ENCODE data around the gene PIK3R4. TPM values are rescaled to one million over a fixed set of nuclear protein-coding genes. Genes with fewer than 3 reads are reported as not detected.

The PIK3R4 gene
- total RNA-seq, 2 donors from 2014 or later, result 17.4 to 23.9 TPM

DNA sequence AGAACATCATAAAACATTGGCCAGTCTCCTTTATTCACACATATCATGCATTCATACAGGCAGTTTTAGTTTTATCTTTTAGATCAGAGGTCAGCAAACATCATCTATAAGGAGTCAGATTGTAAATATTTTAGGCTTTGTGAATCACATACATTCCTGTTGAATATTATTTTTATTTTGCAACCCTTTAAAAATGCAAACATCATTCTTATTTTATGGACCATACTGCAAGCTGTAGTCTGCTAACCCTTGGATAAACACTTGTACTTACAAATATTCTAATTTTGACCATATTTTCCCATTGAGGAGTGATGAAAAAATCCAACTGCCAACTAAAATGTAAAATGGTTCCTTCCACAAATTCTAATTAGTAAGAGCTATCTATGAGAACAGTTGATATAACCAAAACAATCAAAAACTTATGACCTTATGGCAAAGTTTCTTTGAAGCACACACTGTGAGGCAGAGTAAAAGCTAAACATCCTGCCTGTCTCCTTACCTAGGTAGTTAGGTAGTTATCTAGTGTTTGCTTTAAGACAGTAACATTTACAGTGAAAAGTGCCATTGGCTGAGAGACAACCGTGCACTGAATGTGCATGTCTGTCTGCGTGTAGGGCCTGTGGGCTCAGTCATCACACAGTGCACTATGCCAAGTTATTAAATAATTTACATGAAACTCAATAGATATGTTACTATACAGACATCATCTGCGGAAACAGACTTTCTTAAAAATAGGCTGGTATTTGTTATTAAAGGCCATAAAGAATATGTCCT is 57.7 kb downstream of the PIK3R4 start:
- H3K4me3 Mint-ChIP-seq, result no peak overlapping the region

DNA sequence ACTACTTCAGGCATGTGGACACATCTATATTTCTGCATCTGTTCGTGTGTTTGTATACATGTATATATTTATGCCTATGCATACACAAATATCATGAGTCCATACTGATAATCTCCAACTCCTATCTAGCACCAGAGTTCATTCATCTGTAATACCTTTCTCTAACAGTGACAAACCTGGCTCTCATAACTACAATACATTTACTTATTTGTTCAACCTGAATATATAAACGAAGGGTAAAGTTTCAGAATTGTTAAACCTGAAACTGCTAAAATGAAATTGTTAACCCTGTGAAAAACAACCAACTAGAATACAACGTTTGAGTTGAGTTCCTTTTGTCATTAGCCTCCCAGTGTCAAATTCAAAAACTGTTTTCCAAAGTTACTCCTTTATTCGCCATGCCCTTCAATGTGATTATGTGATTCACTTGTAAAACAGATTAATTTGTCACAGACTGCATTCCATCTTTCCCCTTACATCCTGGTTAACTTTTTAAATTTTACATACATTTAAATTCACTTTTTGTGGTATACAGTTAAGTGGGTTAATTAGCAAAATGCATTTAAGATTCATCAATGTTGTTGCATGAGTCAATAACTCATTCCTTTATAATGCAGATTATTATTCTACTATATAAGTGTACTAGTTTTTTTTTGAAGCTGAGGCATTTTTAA is 58.5 kb downstream of the PIK3R4 start:
- Mint-ChIP-seq H3K27ac (no peak overlapping the region), H3K27me3 (no peaks in the 10 kb centered on the region), H3K9me3 (no peaks in the 10 kb centered on the region), H3K36me3 (ENCODE audit: low read depth) (peaks cover 83% of the 10 kb centered on the region), H3K4me3 (no peak overlapping the region), H3K4me1 (peaks cover 4% of the 10 kb centered on the region)
- ATAC-seq (replicated peaks), result peak; percentile 37

More for the DNA sequence above, 57.7 kb downstream of the PIK3R4 start:
- H3K36me3 Mint-ChIP-seq (ENCODE audit: low read depth), result peaks cover 79% of the 10 kb centered on the region
- ATAC-seq (replicated peaks), result no peak
- H3K4me1 Mint-ChIP-seq, result peaks cover 4% of the 10 kb centered on the region
- H3K27ac Mint-ChIP-seq, result no peak overlapping the region
- H3K9me3 Mint-ChIP-seq, result no peaks in the 10 kb centered on the region
- H3K27me3 Mint-ChIP-seq, result no peaks in the 10 kb centered on the region

DNA sequence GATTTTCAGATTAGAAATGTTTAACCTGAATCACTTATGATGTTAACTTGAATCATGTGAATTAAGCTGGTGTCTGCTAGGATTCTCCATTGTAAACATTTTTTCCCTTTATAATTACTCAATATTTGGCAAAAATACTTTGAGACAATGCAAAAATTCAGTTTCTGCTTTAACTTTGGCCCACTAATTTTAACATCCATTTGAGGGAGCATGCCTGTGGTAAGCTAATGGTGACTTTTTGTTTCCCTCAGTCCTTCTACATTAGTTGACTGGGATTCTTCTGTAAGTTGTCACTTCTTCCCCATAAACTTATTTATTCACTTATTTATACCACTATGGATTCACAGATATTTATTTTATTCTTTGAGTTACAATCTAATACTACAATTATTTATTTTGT is 59.3 kb downstream of the PIK3R4 start:
- no peaks in the 10 kb centered on the region for H3K9me3 Mint-ChIP-seq
- H3K4me1 Mint-ChIP-seq, result no peaks in the 10 kb centered on the region
- no peak for ATAC-seq (replicated peaks)
- no peak overlapping the region for H3K4me3 Mint-ChIP-seq
- H3K27ac Mint-ChIP-seq, result no peak overlapping the region
- H3K27me3 Mint-ChIP-seq, result no peaks in the 10 kb centered on the region
- peaks cover 91% of the 10 kb centered on the region for H3K36me3 Mint-ChIP-seq (ENCODE audit: low read depth)

DNA sequence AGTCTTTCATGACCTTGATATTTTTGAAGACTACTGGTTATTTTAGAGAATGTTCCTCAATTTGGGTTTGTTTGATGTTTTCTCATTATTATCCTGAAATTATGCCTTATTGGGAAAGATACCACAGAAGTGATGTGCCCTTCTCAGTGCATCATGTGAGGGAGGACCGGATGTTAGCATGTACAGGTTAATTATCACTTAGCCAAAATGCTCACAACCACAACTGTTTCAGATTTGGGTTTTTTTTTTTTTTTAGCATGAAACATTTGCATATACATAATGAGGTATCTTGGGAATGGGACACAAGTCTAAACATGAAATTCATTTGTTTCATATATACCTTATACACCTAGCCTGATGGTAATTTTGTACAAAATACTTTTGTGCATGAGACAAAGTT is 59.8 kb downstream of the PIK3R4 start:
- Mint-ChIP-seq H3K4me3 (no peak overlapping the region), H3K4me1 (no peaks in the 10 kb centered on the region), H3K27ac (no peak overlapping the region), H3K36me3 (ENCODE audit: low read depth) (peaks cover 96% of the 10 kb centered on the region), H3K9me3 (no peaks in the 10 kb centered on the region), H3K27me3 (no peaks in the 10 kb centered on the region)
- ATAC-seq (replicated peaks), result no peak

DNA sequence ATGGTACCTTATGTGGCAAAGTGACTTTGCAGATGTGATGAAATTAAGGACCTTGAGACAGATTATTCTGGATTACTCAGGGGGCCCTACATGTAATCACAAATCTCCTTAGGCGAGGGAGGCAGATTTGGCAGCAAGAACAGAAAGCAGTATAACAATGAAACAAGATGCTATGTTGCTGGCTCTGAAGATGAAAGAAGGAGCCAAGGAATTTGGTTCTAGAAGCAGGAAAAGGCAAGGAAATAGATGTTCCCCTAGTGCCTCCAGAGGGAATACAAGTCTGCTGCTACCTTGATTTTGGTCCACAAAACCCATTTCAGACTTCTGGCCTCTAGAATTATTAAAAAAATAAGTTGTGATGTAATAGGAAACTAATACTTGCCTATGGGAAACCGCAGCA is 64.5 kb downstream of the PIK3R4 start:
- Mint-ChIP-seq H3K36me3 (ENCODE audit: low read depth) (peaks cover 96% of the 10 kb centered on the region), H3K4me1 (no peaks in the 10 kb centered on the region), H3K27me3 (no peaks in the 10 kb centered on the region), H3K9me3 (no peaks in the 10 kb centered on the region), H3K27ac (no peak overlapping the region), H3K4me3 (no peak overlapping the region)
- ATAC-seq (replicated peaks), result no peak

DNA sequence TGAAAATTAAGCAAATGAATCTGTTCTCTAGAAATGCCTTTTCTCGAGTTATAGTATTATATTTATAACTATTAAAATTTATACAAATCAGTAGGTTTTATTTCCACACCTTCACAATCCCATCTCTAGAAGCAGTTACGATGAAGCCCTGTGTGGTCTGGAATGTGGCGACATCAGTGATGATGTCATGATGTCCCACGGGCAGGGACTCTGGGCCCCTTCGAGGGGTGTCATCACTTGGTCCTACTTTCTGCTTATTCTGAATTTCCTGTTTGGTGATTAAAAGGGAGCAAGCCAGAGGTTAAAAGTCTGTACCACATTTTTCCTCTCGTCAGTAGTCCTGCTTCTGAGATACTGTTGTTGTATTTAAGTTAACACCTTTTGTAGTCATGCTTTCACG is 67.4 kb downstream of the PIK3R4 start:
- H3K27me3 Mint-ChIP-seq, result no peaks in the 10 kb centered on the region
- H3K36me3 Mint-ChIP-seq (ENCODE audit: low read depth), result peaks cover 94% of the 10 kb centered on the region
- H3K9me3 Mint-ChIP-seq, result no peaks in the 10 kb centered on the region
- H3K4me3 Mint-ChIP-seq, result no peak overlapping the region
- no peak overlapping the region for H3K27ac Mint-ChIP-seq
- ATAC-seq (replicated peaks), result no peak
- H3K4me1 Mint-ChIP-seq, result no peaks in the 10 kb centered on the region

DNA sequence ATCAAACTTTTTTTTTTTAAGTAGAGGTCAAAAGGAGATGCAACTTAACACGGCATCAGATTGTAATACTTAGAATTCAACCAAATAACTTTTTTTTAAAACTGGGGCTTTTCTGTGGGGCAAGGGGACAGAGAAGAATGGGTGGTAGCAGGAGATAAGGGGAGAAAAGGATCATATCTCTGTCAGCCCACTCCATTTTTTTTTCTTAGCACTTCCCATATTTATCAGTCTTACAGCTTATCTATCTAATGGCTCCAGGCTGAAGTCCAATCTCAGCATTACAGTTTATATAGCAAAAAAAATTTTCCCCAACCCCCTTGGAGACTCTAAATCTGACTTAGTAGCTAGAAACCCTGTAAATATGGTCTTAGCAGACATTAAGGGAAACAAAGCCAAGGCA is 69.3 kb downstream of the PIK3R4 start:
- Mint-ChIP-seq H3K4me3 (no peak overlapping the region), H3K27ac (no peak overlapping the region), H3K36me3 (ENCODE audit: low read depth) (peaks cover 81% of the 10 kb centered on the region), H3K4me1 (no peaks in the 10 kb centered on the region), H3K27me3 (no peaks in the 10 kb centered on the region), H3K9me3 (no peaks in the 10 kb centered on the region)
- no peak for ATAC-seq (replicated peaks)

DNA sequence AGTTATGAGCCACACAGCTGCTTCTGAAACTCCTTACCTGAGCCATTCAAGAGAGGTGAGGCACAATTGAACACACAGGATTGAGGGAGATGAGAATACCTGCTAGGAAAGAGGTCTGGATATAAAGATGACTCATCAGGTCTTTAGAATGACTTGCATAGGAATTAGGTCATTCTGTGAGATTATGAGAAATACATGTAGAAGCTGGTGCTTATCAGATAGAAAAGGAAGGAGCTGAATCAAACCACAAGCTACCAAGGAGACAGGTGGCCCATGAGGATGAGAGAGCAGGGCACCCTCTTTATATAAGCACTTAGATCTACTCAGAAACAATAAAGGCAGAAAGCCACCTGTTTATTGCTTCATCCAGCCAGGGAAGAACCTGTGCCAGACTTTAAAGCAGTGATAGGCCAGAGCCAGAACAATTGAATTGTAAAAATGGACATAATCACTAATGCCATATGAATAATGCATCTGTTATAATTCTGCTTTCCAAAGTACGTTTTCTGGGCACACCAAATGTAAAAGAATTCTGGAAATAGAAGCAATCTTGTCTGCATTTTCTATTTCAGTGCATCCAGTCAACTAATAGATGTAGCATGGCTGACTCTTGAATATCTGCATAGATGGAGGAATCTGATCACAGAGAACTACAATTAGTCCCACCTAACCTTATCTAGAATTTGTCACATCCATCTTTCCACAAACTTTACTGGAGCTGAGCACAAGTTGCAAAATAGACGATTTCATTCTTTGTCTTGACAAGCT is 74.9 kb downstream of the PIK3R4 start:
- Mint-ChIP-seq H3K4me1 (no peaks in the 10 kb centered on the region), H3K27me3 (no peaks in the 10 kb centered on the region), H3K36me3 (ENCODE audit: low read depth) (peaks cover 35% of the 10 kb centered on the region), H3K27ac (no peak overlapping the region), H3K4me3 (no peak overlapping the region), H3K9me3 (no peaks in the 10 kb centered on the region)
- peak; percentile 42 for ATAC-seq (replicated peaks)

DNA sequence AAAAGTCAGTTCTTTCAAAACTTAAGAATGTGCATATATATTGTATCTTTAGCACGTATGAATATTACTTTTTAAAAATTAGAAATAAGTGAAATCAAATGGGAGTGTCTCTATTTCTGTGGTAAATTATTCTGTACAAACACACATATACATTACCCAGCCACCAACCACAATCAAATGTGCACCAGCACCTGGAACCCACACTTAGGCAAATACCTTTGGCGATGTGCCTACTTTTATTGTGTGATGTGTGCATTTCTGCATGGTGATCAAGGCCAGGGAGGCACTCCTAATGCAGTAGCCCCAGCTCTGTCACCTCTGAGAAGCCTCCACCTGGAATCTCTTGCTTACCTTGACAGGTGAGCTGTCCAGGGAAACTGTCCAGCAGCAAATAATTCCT is 76.9 kb downstream of the PIK3R4 start:
- peaks cover 18% of the 10 kb centered on the region for H3K36me3 Mint-ChIP-seq (ENCODE audit: low read depth)
- H3K27ac Mint-ChIP-seq, result no peak overlapping the region
- no peaks in the 10 kb centered on the region for H3K4me1 Mint-ChIP-seq
- no peaks in the 10 kb centered on the region for H3K9me3 Mint-ChIP-seq
- H3K27me3 Mint-ChIP-seq, result no peaks in the 10 kb centered on the region
- no peak for ATAC-seq (replicated peaks)
- H3K4me3 Mint-ChIP-seq, result no peak overlapping the region

DNA sequence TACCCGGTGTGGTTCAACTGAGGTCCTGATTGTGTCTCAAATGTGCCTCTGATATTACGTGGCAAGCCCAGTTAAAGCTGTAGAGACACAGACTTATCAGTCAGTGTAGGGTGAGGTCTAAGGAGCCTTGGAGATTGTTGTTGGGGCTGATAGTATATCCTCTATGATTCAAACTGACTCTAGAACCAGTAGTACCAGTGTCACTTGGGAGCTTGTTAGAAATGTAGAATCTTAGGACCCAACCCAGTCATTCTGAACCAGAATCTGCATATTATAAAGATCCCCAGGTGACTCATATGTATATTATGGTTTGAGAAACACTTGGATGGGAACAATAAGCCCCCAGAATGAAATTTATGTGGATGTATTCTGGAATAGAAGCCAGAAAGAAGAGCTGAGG is 83.5 kb downstream of the PIK3R4 start:
- ATAC-seq (replicated peaks), result no peak
- Mint-ChIP-seq H3K9me3 (no peaks in the 10 kb centered on the region), H3K27ac (no peak overlapping the region), H3K4me3 (no peak overlapping the region), H3K36me3 (ENCODE audit: low read depth) (no peaks in the 10 kb centered on the region), H3K27me3 (no peaks in the 10 kb centered on the region), H3K4me1 (no peaks in the 10 kb centered on the region)

DNA sequence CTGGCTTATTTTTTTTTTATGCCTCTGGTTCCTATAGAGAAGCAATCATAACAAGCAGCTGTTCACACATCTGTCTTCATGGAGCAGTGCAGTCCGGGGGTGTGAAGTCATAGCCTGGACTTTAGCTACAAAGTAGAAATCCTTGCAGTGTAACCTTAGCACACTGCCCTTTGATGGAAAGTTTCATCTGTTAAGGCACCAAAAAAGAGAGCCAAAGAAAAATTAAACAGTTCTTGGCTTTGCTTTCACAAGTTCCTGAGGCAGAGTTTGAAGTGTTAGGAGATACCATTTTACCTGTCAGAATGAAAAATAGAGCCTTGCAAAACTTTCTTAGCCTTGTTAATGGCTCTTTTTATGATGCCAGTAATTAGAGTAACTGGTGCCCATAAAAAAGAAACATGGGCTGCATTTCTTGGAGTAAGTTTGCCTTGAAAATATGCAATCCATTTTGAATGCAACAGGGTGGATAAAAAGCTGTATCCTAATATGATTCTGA is 84.1 kb downstream of the PIK3R4 start:
- Mint-ChIP-seq H3K36me3 (ENCODE audit: low read depth) (no peaks in the 10 kb centered on the region), H3K4me3 (no peak overlapping the region), H3K27ac (no peak overlapping the region), H3K27me3 (no peaks in the 10 kb centered on the region), H3K4me1 (no peaks in the 10 kb centered on the region), H3K9me3 (no peaks in the 10 kb centered on the region)
- no peak for ATAC-seq (replicated peaks)

DNA sequence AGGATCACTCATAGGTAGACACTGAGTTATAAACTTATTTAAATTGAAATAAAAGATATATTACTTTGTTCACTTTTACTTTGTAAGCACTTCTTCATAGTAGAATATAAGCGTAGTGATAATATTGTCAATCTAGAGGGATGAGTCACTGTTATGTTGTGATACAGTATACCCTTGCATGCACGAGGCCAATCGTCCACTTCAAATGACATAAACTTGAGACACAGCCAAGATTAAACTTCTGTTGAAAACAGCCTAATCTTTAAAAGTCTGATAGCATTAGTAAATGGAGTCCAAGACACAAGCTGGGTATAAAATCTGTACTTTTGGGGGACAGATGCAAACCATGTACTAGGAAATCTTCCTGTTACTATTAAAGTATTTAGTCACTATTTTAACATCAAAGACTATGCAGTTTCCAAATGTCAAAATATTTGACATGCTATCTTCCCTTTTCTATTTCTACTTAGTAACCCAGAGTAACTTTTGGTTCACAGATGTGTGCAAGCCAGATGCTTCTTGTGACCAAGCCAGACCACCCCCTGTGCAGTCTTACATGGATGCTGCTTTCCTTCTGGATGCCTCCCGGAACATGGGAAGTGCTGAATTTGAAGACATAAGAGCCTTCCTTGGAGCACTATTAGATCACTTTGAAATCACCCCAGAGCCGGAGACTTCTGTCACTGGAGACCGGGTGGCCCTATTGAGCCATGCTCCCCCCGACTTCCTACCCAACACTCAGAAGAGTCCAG is 85.3 kb downstream of the PIK3R4 start:
- no peaks in the 10 kb centered on the region for H3K36me3 Mint-ChIP-seq (ENCODE audit: low read depth)
- no peaks in the 10 kb centered on the region for H3K9me3 Mint-ChIP-seq
- no peaks in the 10 kb centered on the region for H3K4me1 Mint-ChIP-seq
- H3K27ac Mint-ChIP-seq, result no peak overlapping the region
- no peak overlapping the region for H3K4me3 Mint-ChIP-seq
- no peaks in the 10 kb centered on the region for H3K27me3 Mint-ChIP-seq
- ATAC-seq (replicated peaks), result no peak

DNA sequence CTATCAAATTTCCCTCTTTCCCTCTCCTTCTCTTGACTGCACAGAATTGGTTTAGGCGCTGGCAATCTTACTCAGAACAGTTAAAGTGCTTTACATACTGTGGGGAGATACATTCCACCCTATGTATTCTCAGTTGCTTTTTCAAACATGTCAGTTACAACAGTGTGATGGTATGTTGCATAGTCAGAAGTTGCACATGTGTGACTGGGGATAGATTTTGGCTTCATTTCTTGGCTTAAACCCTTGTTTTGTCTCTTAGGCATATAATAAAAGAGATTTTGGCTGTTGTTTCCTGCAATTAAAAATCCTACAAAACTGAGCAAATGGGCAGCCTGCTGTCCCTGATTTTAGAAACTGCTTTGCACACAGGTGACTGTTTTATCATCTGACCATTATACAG is 86.7 kb downstream of the PIK3R4 start:
- H3K4me3 Mint-ChIP-seq, result no peak overlapping the region
- no peak overlapping the region for H3K27ac Mint-ChIP-seq
- no peaks in the 10 kb centered on the region for H3K27me3 Mint-ChIP-seq
- no peaks in the 10 kb centered on the region for H3K36me3 Mint-ChIP-seq (ENCODE audit: low read depth)
- H3K9me3 Mint-ChIP-seq, result no peaks in the 10 kb centered on the region
- no peaks in the 10 kb centered on the region for H3K4me1 Mint-ChIP-seq
- ATAC-seq (replicated peaks), result no peak

DNA sequence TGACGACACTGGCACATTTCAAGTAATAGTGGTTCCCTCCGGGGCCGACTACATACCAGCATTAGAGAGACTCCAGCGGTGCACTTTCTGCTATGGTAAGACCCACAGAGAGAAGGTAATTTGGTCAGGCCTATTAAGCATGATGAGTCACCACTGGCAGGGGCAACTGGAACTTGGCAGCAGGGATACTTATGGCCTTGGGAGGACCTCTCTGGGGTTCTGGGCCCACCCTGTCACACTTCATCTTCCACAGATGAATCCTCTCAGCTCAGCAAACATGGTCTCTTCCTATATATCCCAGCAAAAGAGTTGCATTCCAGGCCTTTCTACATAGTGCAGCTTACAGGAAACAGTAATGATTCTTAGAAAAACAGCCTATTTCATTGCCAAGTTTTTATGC is 88.0 kb downstream of the PIK3R4 start:
- no peak overlapping the region for H3K27ac Mint-ChIP-seq
- no peak for ATAC-seq (replicated peaks)
- H3K4me1 Mint-ChIP-seq, result no peaks in the 10 kb centered on the region
- H3K36me3 Mint-ChIP-seq (ENCODE audit: low read depth), result no peaks in the 10 kb centered on the region
- H3K4me3 Mint-ChIP-seq, result no peak overlapping the region
- no peaks in the 10 kb centered on the region for H3K27me3 Mint-ChIP-seq
- no peaks in the 10 kb centered on the region for H3K9me3 Mint-ChIP-seq
